Stimulated activated CD8-positive, alpha-beta memory T cell treated with anti-CD3 and anti-CD28 coated beads, Interleukin-15, amount 100 ng/mL, for 24 hours (primary cell): Measurements from ENCODE around the gene ISOC2.
"Not testable (repeated sequence)": the region's sequence is repeated elsewhere in the genome, so short reads cannot be mapped to it uniquely, and the experiment has no call there.

Experiments
- DNase-seq: peaks from one replicate; pipeline ENCODE4 v3.0.0-alpha.2; 2020; ENCODE audit warnings: low read depth

ISOC2 gene

GRCh38 chr19:55440411-55441105 lies 20.9 kb downstream of the ISOC2 start:
- DNase-seq = no peak

- no peak for DNase-seq
These were observed 22.4 kb downstream of the ISOC2 start for GRCh38 chr19:55439052-55439451.

GRCh38 chr19:55437410-55437809 lies 24.0 kb downstream of the ISOC2 start:
- no peak for DNase-seq

GRCh38 chr19:55436847-55437246 lies 24.6 kb downstream of the ISOC2 start:
- DNase-seq = no peak

- no peak for DNase-seq
These were observed 26.4 kb downstream of the ISOC2 start for GRCh38 chr19:55435020-55435419.

GRCh38 chr19:55434356-55434919 lies 27.0 kb downstream of the ISOC2 start:
- no peak for DNase-seq

GRCh38 chr19:55433292-55433691 lies 28.1 kb downstream of the ISOC2 start:
- no peak for DNase-seq

GRCh38 chr19:55432241-55432959 lies 29.0 kb downstream of the ISOC2 start:
- DNase-seq = no peak

GRCh38 chr19:55431183-55431582 lies 30.3 kb downstream of the ISOC2 start:
- no peak for DNase-seq

GRCh38 chr19:55426042-55426441 lies 35.4 kb downstream of the ISOC2 start:
- DNase-seq = no peak

GRCh38 chr19:55424518-55424917 lies 36.9 kb downstream of the ISOC2 start:
- DNase-seq = no peak

GRCh38 chr19:55423225-55424005 lies 38.0 kb downstream of the ISOC2 start:
- DNase-seq = no peak

- not testable (repeated sequence) for DNase-seq
These were observed 40.2 kb downstream of the ISOC2 start for GRCh38 chr19:55421281-55421680.

GRCh38 chr19:55419624-55420236 lies 41.7 kb downstream of the ISOC2 start:
- DNase-seq = no peak

GRCh38 chr19:55419103-55419502 lies 42.3 kb downstream of the ISOC2 start:
- no peak for DNase-seq

GRCh38 chr19:55418185-55418584 lies 43.3 kb downstream of the ISOC2 start:
- DNase-seq = no peak

- DNase-seq = no peak
These were observed 51.3 kb downstream of the ISOC2 start for GRCh38 chr19:55410168-55410567.

GRCh38 chr19:55409179-55409578 lies 52.3 kb downstream of the ISOC2 start:
- not testable (repeated sequence) for DNase-seq

- no peak for DNase-seq
These were observed 52.9 kb downstream of the ISOC2 start for GRCh38 chr19:55408533-55408872.

GRCh38 chr19:55407800-55408532 lies 53.5 kb downstream of the ISOC2 start:
- DNase-seq = peak; percentile 92

- DNase-seq = not testable (repeated sequence)
These were observed 54.0 kb downstream of the ISOC2 start, which contains the start of gene UBE2S for GRCh38 chr19:55407550-55407799. TSS of gene UBE2S (minus strand) at chr19:55407788. CDS start at chr19:55407589, 199 bp downstream.
